Stomach (tissue), 9 donors: Measurements from ENCODE around the gene DMXL2. TPM values are rescaled to one million over a fixed set of nuclear protein-coding genes. Genes with fewer than 3 reads are reported as not detected.

Experiments used
- DNase-seq, 2 donors: peaks; one replicate each; pipeline versions ENCODE4 v3.0.0 to v3.0.0-alpha.2; 2013 to 2019
- H3K27ac ChIP-seq, 5 donors: fragments of 200-600 bp in 4 of 5; sonication (generic) in 4 of 5; one replicate each; pipeline ENCODE4 v1.5.1; 2013 to 2019; ENCODE audit warnings: mild to moderate bottlenecking in 1 of 5, moderate library complexity in 1 of 5
- H3K27me3 ChIP-seq, 3 donors: fragments of 200-600 bp; sonication (generic); one replicate each; pipeline ENCODE4 v1.5.1; 2017 to 2019; ENCODE audit warnings: mixed run types in 1 of 3
- H3K36me3 ChIP-seq, 4 donors: fragments of 200-600 bp; sonication (generic); 1 replicate in 3 of 4; 2 replicates in 1 of 4; pipeline ENCODE4 v1.5.1; 2016 to 2019
- H3K4me1 ChIP-seq, 4 donors: fragments of 200-600 bp; sonication (generic); one replicate each; pipeline ENCODE4 v1.5.1; 2016 to 2019
- H3K4me3 ChIP-seq, 4 donors: fragments of 200-600 bp; sonication (generic) in 3 of 4; one replicate each; pipeline ENCODE4 v1.5.1; 2016 to 2019; ENCODE audit warnings: mild to moderate bottlenecking in 1 of 4
- H3K9me3 ChIP-seq, 4 donors: fragments of 200-600 bp; sonication (generic); one replicate each; pipeline ENCODE4 v1.5.1; 2016 to 2019
- CTCF ChIP-seq, 7 experiments: fragments of 450-650 bp in 4 of 7; fragments of 200-600 bp in 3 of 7; sonication (generic) in 3 of 7; IDR thresholded peaks; one replicate each; pipeline ENCODE4 v1.5.1; 2016 to 2019; ENCODE audit warnings: antibody characterized with exemption in 7 of 7, control low read depth in 2 of 7, mild to moderate bottlenecking in 1 of 7
- EP300 ChIP-seq: sonication (generic); formaldehyde crosslinking; IDR thresholded peaks from one replicate; pipeline ENCODE4 v1.6.1; 2017; ENCODE audit warnings: antibody characterized with exemption
- POLR2A ChIP-seq, 4 donors: fragments of 450-650 bp; IDR thresholded peaks; one replicate each; pipeline ENCODE4 v1.6.1; 2016; ENCODE audit warnings: antibody characterized with exemption in 4 of 4, control low read depth in 2 of 4, mild to moderate bottlenecking in 1 of 4, moderate library complexity in 1 of 4
- POLR2AphosphoS5 ChIP-seq, 3 donors: sonication (generic); formaldehyde crosslinking; IDR thresholded peaks; one replicate each; pipeline ENCODE4 v1.6.1; 2016; ENCODE audit warnings: antibody characterized with exemption in 3 of 3
- WGBS, 5 donors: extraction: QIAGEN DNeasy Blood & Tissue Kit in 3 of 5; methylation state at CpG; one replicate each; pipeline versions ENCODE4 v1.1.5 to v1.1.7; 2013 to 2018; 5-methylcytosine and 5-hydroxymethylcytosine counted together
- intact Hi-C: fragments of 100-400 bp; cut with DNase I; formaldehyde crosslinking; loops from one replicate; pipeline ENCODE4 v1.15.1; 2023; ENCODE audit warnings: low total_unique reads
- polyA plus RNA-seq, 3 donors: library from polyadenylated mRNA; stranded (reverse); fragments of 200-250 nt; gene quantifications; one replicate each; pipeline ENCODE4 v1.2.3, GENCODE V29; 2013
- total RNA-seq, 5 donors: library from RNA; depleted of rRNA; stranded (reverse); fragments of >200 nt; gene quantifications; one replicate each; pipeline versions ENCODE4 v1.1.0 to v1.2.3, GENCODE V29; 2014 to 2016
- donor health status: healthy with polysubstance abuse.
- donor health status: Bipolar disorder and iron deficiency.
- donor health status: healthy.

DMXL2 gene
- total and polyA plus RNA-seq, 8 donors = 4.9 to 78.4 (median 28.6) TPM

DNA sequence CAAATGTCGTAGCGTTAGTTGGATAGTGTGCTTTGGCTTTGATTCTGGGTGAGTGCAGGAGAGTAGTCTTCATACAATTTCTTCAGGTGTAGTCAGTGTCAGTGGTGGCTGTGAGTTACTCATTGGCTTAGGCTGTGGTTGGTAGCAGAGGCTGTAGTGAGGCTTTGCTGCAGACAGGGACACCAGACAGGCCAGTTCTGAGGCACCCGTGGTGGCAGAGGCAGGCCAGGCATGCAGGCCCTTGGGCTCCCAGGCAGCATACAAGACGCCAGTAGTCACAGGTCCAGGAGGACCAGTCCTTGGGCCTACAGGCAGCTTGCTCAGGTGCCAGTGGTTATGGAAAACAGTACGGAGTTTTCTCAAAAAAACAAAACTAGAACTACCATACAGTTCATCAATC, 61.3 kb downstream of the DMXL2 start:
- no peak for DNase-seq
- Histone ChIP-seq H3K4me3 (no peak overlapping the region), H3K36me3 (peaks cover 0 to 8% (median 0%) of the 10 kb centered on the region in 4 donors), H3K27me3 (no peaks in the 10 kb centered on the region), H3K27ac (no peak overlapping the region), H3K4me1 (no peaks in the 10 kb centered on the region), H3K9me3 (no peaks in the 10 kb centered on the region)
- TF ChIP-seq POLR2A (IDR thresholded peaks at IDR 0.05) = no peak
- no peak for TF ChIP-seq CTCF (IDR thresholded peaks at IDR 0.05)
- TF ChIP-seq EP300 = no peak
- no peak for TF ChIP-seq POLR2AphosphoS5 (IDR thresholded peaks at IDR 0.05)
- 74 to 92% (median 79%) methylated on average over 5 of the region's 5 CpGs for WGBS, 5 donors
- intact Hi-C loops = no loop called here

DNA sequence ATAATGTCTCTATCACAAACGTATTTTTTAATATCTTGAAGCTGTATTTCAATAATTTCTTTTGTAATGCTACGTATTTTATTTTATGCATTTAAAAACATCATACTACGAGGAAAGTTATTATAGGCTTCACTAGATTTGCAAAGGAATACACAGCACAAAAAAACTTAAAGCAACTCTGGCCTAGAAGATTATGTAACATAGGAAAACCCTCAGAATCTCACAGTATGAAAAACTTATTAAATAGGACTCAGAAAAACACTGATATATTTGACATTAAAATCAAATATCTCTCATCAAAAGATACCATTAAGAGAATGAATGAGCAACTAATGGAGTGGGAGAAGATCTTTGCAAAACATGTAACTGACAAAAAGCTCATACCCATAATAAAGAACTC, 63.7 kb downstream of the DMXL2 start:
- no peak overlapping the region for H3K27ac ChIP-seq
- peaks cover 0 to 8% (median 0%) of the 10 kb centered on the region in 4 donors for H3K36me3 ChIP-seq
- TF ChIP-seq POLR2AphosphoS5 (IDR thresholded peaks at IDR 0.05) (no peak), POLR2A (IDR thresholded peaks at IDR 0.05) (no peak), EP300 (no peak)
- no peaks in the 10 kb centered on the region for H3K27me3 ChIP-seq
- no peaks in the 10 kb centered on the region for H3K4me1 ChIP-seq
- intact Hi-C loops = no loop called here
- no peak overlapping the region for H3K4me3 ChIP-seq
- no peaks in the 10 kb centered on the region for H3K9me3 ChIP-seq
- DNase-seq = no peak
- 87 to 94% (median 92%) methylated on average over 3 of the region's 3 CpGs for WGBS, 5 donors

- Histone ChIP-seq H3K4me3 (no peak overlapping the region), H3K27me3 (no peaks in the 10 kb centered on the region), H3K9me3 (no peaks in the 10 kb centered on the region), H3K27ac (no peak overlapping the region), H3K36me3 (peaks cover 0 to 8% (median 0%) of the 10 kb centered on the region in 4 donors), H3K4me1 (no peaks in the 10 kb centered on the region)
- TF ChIP-seq POLR2AphosphoS5 (IDR thresholded peaks at IDR 0.05) (no peak), CTCF (IDR thresholded peaks at IDR 0.05) (no peak), POLR2A (IDR thresholded peaks at IDR 0.05) (no peak), EP300 (no peak)
- intact Hi-C loops = no loop called here
- DNase-seq = no peak
- 83 to 90% (median 89%) methylated on average over 3 of the region's 3 CpGs for WGBS, 5 donors
Measured at GRCh38 chr15:51558411-51558810, 64.2 kb downstream of the DMXL2 start.

GRCh38 chr15:51550841-51551240, 71.7 kb downstream of the DMXL2 start:
- no peak for DNase-seq
- Histone ChIP-seq H3K36me3 (peaks cover 0 to 4% (median 2%) of the 10 kb centered on the region in 4 donors), H3K9me3 (no peaks in the 10 kb centered on the region), H3K4me3 (no peak overlapping the region), H3K4me1 (no peaks in the 10 kb centered on the region), H3K27ac (no peak overlapping the region), H3K27me3 (no peaks in the 10 kb centered on the region)
- 70 to 98% (median 96%) methylated on average over 2 of the region's 2 CpGs for WGBS, 5 donors
- TF ChIP-seq POLR2A (IDR thresholded peaks at IDR 0.05) (no peak), CTCF (IDR thresholded peaks at IDR 0.05) (no peak), POLR2AphosphoS5 (IDR thresholded peaks at IDR 0.05) (no peak), EP300 (no peak)
- intact Hi-C loops = no loop called here

GRCh38 chr15:51547656-51548055, 74.9 kb downstream of the DMXL2 start:
- H3K36me3 ChIP-seq = peaks cover 0 to 12% (median 7%) of the 10 kb centered on the region in 4 donors
- no peak overlapping the region for H3K27ac ChIP-seq
- H3K4me3 ChIP-seq = no peak overlapping the region
- DNase-seq = no peak
- H3K4me1 ChIP-seq = no peaks in the 10 kb centered on the region
- TF ChIP-seq POLR2A (IDR thresholded peaks at IDR 0.05) = no peak
- no peak for TF ChIP-seq EP300
- no peak for TF ChIP-seq POLR2AphosphoS5 (IDR thresholded peaks at IDR 0.05)
- no peak for TF ChIP-seq CTCF (IDR thresholded peaks at IDR 0.05)
- no peaks in the 10 kb centered on the region for H3K9me3 ChIP-seq
- intact Hi-C loops = no loop called here
- WGBS, 5 donors = 90 to 97% (median 94%) methylated on average over 2 of the region's 2 CpGs
- H3K27me3 ChIP-seq = no peaks in the 10 kb centered on the region
